PC-3 (cell line): ENCODE results near the gene KRTAP4-16. TPM values are rescaled to one million over a fixed set of nuclear protein-coding genes. Genes with fewer than 3 reads are reported as not detected.
"Not testable (repeated sequence)": the region's sequence is repeated elsewhere in the genome, so short reads cannot be mapped to it uniquely, and the experiment has no call there.

Experiments used
- ATAC-seq: fragments of 200-7000 bp; cut with Tn5 transposase; 2 replicates; pipeline ENCODE4 v1.9.1; 2020; ENCODE audit warnings: mild to moderate bottlenecking, moderate library complexity
- BruUV-seq: library from RNA; stranded (reverse); fragments of 400-500 nt; replicated peaks from 2 replicates; lab custom pipeline; 2021; lab: Mats Ljungman, UMichigan
- CTCF ChIA-PET: fragments of 300-600 bp; sonication (Branson Sonifier 250); formaldehyde crosslinking; loops from one replicate; lab custom pipeline; 2022; ENCODE audit warnings: antibody characterized with exemption; lab: Charles Lee
- POLR2A ChIA-PET: fragments of 300-600 bp; sonication (Branson Sonifier 250); formaldehyde crosslinking; loops from one replicate; lab custom pipeline; 2022; ENCODE audit warnings: antibody characterized with exemption; ENCODE audit not compliant: unreplicated experiment; lab: Charles Lee
- DNase-seq: peaks from one replicate; pipeline ENCODE4 v3.0.0-alpha.2; 2015
- H2AFZ ChIP-seq: fragments of 300-600 bp; sonication (generic); 2 replicates; pipeline ENCODE4 v1.6.0; 2016; ENCODE audit warnings: antibody characterized with exemption, low read length
- H3F3A ChIP-seq: fragments of 300-600 bp; sonication (generic); one replicate; pipeline ENCODE4 v1.6.0; 2017; ENCODE audit warnings: antibody characterized with exemption, low read length, control low read depth, mild to moderate bottlenecking; ENCODE audit not compliant: unreplicated experiment
- H3K27ac ChIP-seq: fragments of 300-600 bp; sonication (generic); 2 replicates; pipeline ENCODE4 v1.5.1; 2016; ENCODE audit warnings: mild to moderate bottlenecking, low read length
- H3K27me3 ChIP-seq: fragments of 300-600 bp; sonication (generic); 2 replicates; pipeline ENCODE4 v1.6.1; 2016; ENCODE audit warnings: low read length, mixed read lengths
- H3K36me3 ChIP-seq: fragments of 300-600 bp; sonication (generic); 2 replicates; pipeline ENCODE4 v1.6.1; 2016; ENCODE audit warnings: low read depth, mixed run types, low read length, mixed read lengths
- H3K4me1 ChIP-seq: fragments of 300-600 bp; sonication (generic); 2 replicates; pipeline ENCODE4 v1.5.1; 2016; ENCODE audit warnings: low read length; ENCODE audit not compliant: insufficient read depth
- H3K4me2 ChIP-seq: fragments of 300-600 bp; sonication (generic); 2 replicates; pipeline ENCODE4 v1.6.0; 2016; ENCODE audit warnings: low read length
- H3K4me3 ChIP-seq: fragments of 300-600 bp; sonication (generic); 2 replicates; pipeline ENCODE4 v1.5.1; 2016; ENCODE audit warnings: mild to moderate bottlenecking, low read length, mixed read lengths
- H3K79me2 ChIP-seq: fragments of 300-600 bp; sonication (generic); 2 replicates; pipeline ENCODE4 v1.6.1; 2017; ENCODE audit warnings: low read length, mixed read lengths
- H3K9ac ChIP-seq: fragments of 300-600 bp; sonication (generic); 2 replicates; pipeline ENCODE4 v1.6.0; 2016; ENCODE audit warnings: mild to moderate bottlenecking, low read length
- H3K9me2 ChIP-seq: fragments of 300-600 bp; sonication (generic); replicated peaks from 2 replicates; pipeline ENCODE4 v1.6.1; 2016; ENCODE audit warnings: mixed run types, low read length, mixed read lengths
- H3K9me3 ChIP-seq: fragments of 300-600 bp; sonication (generic); 2 replicates; pipeline ENCODE4 v1.6.1; 2016; ENCODE audit warnings: low read length, mixed read lengths
- H4K20me1 ChIP-seq: fragments of 300-600 bp; sonication (generic); 2 replicates; pipeline ENCODE4 v1.6.1; 2016; ENCODE audit warnings: low read length, mixed read lengths
- EZH2 ChIP-seq: fragments of 300-600 bp; sonication (generic); IDR thresholded peaks from one replicate; pipeline ENCODE4 v1.6.1; 2017; ENCODE audit warnings: antibody characterized with exemption, mild to moderate bottlenecking, low read length; ENCODE audit not compliant: unreplicated experiment
- EZH2phosphoT487 ChIP-seq: fragments of 300-600 bp; sonication (generic); IDR thresholded peaks from 2 replicates; pipeline ENCODE4 v1.6.1; 2018; ENCODE audit warnings: mild to moderate bottlenecking, antibody characterized with exemption, low read length, borderline replicate concordance
- intact Hi-C: fragments of 100-400 bp; cut with micrococcal nuclease; formaldehyde crosslinking; loops from 2 replicates; pipeline ENCODE4 v1.9.0; 2023
- total RNA-seq: library from RNA; depleted of rRNA; stranded (reverse); fragments of >200 nt; gene quantifications from 2 replicates; pipeline ENCODE4 v1.2.3, GENCODE V29; 2014
- TF ChIP-seq, protein P1 (sequence below): fragments of 300-600 bp; sonication (generic); conservative IDR thresholded peaks from 2 replicates; pipeline ENCODE4 v1.5.1; 2017; ENCODE audit warnings: antibody characterized with exemption, low read depth, mild to moderate bottlenecking, low read length

KRTAP4-16 gene
- total RNA-seq, 1 experiment from 2014 or later = not detected

DNA sequence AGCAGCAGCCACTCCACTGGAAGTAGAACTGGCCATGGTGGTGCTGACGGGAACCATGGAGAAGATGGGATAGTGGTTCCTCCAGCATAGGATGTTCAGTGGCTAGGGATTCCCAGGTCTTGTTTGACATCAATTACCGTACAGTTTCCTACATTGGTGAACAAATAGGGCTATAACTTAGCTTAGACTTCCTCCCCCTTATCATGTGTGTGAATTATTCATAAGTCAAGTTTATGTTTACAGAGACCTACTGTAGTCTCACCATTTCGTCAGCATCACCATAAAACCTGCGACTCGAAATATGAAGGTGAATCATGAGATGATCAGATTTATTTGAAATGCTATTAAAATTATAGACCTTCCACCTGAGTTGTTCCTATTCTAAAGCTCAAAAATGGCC lies 43.3 kb downstream of the KRTAP4-16 start:
- peak overlapping the region; percentile 94 for H3K27ac ChIP-seq
- DNase-seq (peak; percentile 89), ATAC-seq (peak; percentile 80)
- intact Hi-C loops = loop anchor here (2.0 kb wide), 2 partner anchors 150 to 264 kb away; no protein-coding TSS in a partner anchor
- no peaks in the 10 kb centered on the region for H4K20me1 ChIP-seq
- H3K27me3 ChIP-seq = no peaks in the 10 kb centered on the region
- POLR2A ChIA-PET = interaction anchor here (0.5 to 0.6 kb wide), 2 partner anchors 20 to 73 kb away, joined by 3 to 5 read pairs; no protein-coding TSS in a partner anchor
- H3F3A ChIP-seq = peaks cover 8% of the 10 kb centered on the region
- H3K9ac ChIP-seq = peak overlapping the region; percentile 57
- no peak for TF ChIP-seq EZH2phosphoT487
- TF ChIP-seq, protein P1, sequence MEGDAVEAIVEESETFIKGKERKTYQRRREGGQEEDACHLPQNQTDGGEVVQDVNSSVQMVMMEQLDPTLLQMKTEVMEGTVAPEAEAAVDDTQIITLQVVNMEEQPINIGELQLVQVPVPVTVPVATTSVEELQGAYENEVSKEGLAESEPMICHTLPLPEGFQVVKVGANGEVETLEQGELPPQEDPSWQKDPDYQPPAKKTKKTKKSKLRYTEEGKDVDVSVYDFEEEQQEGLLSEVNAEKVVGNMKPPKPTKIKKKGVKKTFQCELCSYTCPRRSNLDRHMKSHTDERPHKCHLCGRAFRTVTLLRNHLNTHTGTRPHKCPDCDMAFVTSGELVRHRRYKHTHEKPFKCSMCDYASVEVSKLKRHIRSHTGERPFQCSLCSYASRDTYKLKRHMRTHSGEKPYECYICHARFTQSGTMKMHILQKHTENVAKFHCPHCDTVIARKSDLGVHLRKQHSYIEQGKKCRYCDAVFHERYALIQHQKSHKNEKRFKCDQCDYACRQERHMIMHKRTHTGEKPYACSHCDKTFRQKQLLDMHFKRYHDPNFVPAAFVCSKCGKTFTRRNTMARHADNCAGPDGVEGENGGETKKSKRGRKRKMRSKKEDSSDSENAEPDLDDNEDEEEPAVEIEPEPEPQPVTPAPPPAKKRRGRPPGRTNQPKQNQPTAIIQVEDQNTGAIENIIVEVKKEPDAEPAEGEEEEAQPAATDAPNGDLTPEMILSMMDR = no peak
- no peak for TF ChIP-seq EZH2
- H3K4me1 ChIP-seq = peaks cover 55% of the 10 kb centered on the region
- no peak overlapping the region for H3K4me3 ChIP-seq
- no peaks in the 10 kb centered on the region for H3K9me2 ChIP-seq
- CTCF ChIA-PET = no interaction called here
- BruUV-seq = no TSS peak
- no peak overlapping the region for H2AFZ ChIP-seq
- no peaks in the 10 kb centered on the region for H3K9me3 ChIP-seq
- H3K79me2 ChIP-seq = no peaks in the 10 kb centered on the region
- H3K4me2 ChIP-seq = peak overlapping the region; percentile 54
- no peaks in the 10 kb centered on the region for H3K36me3 ChIP-seq

DNA sequence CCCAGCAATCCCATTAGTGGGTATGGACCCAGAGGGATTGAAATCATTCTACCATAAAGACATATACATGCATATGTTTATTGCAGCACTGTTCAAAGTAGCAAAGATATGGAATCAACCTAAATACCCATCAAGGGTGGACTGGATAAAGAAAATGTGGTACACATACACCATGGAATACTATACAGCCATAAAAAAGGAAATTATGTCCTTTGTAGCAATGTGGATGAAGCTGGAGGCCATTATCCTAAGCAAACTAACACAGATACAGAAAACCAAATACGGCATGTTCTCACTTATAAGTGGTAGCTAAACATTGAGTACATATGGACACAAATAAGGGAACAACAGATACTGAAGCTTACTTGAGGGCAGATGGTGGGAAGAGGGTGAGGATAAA lies 44.5 kb downstream of the KRTAP4-16 start:
- Histone ChIP-seq H3K9me3 (no peaks in the 10 kb centered on the region), H3K4me1 (peaks cover 43% of the 10 kb centered on the region), H3K79me2 (no peaks in the 10 kb centered on the region), H3K36me3 (no peaks in the 10 kb centered on the region), H3K9ac (no peak overlapping the region), H3F3A (peaks cover 8% of the 10 kb centered on the region), H3K27me3 (no peaks in the 10 kb centered on the region), H3K4me2 (no peak overlapping the region), H2AFZ (no peak overlapping the region), H3K27ac (no peak overlapping the region), H3K9me2 (no peaks in the 10 kb centered on the region), H4K20me1 (no peaks in the 10 kb centered on the region), H3K4me3 (no peak overlapping the region)
- DNase-seq (no peak), ATAC-seq (no peak)
- intact Hi-C loops = no loop called here
- ChIA-PET POLR2A (no interaction called here), CTCF (no interaction called here)
- no TSS peak for BruUV-seq
- TF ChIP-seq, protein P1 = no peak
- TF ChIP-seq EZH2 (no peak), EZH2phosphoT487 (no peak)

DNA sequence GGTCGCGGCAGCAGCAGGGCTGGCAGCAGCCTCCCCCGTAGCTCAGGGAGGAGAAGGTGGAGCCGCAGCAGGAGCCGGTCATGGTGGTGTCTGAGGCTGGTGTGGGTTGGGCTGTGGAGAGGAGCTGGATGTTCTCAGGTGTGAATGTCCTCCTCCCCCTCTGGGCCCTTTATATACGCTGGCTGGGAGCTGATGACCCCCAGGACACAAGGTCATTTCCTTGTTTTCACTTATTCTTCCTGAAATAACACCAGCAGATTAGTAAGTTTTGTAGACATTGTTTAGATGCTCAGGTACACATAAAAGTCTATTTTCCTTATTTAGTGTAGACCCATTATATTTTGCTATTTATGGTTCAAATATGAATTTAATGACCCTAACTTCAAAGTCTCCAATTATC lies 46.9 kb downstream of the KRTAP4-16 start, which contains the start of gene KRTAP2-2:
KRTAP2-2 (minus strand) TSS at position 101 of the 400 bp plus-strand sequence; CDS start at position 82, 19 bp downstream.
- CTCF ChIA-PET, H3K9me3 ChIP-seq, H2AFZ ChIP-seq, H3K9ac ChIP-seq, H3K79me2 ChIP-seq, H3K4me2 ChIP-seq, BruUV-seq, H3K4me3 ChIP-seq, H3K27ac ChIP-seq, ATAC-seq, H3K36me3 ChIP-seq, H3K27me3 ChIP-seq, H3K9me2 ChIP-seq, DNase-seq, H3F3A ChIP-seq, POLR2A ChIA-PET, intact Hi-C loops, H4K20me1 ChIP-seq: not testable (repeated sequence)
- H3K4me1 ChIP-seq = peaks cover 18% of the 10 kb centered on the region

DNA sequence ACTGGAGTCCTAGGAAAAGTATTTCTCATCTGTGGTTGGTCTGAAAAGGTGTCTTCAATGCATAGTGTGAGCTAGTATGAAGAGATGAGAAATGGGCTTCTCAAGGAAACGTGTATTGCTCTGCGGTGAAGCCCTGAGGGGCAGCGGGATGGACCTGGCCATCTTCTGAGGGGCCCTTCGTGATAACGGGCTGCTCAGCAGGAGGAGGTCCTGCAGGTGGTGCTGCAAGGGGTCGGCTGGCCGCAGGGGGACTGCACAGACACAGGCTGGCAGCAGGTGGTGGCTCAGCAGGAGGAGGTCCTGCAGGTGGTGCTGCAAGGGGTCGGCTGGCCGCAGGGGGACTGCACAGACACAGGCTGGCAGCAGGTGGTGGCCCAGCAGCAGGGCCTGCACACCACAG lies 47.5 kb downstream of the KRTAP4-16 start:
- H3F3A ChIP-seq, H3K9me2 ChIP-seq, ATAC-seq, H2AFZ ChIP-seq, H3K27ac ChIP-seq, CTCF ChIA-PET, POLR2A ChIA-PET, DNase-seq, H3K4me2 ChIP-seq, H4K20me1 ChIP-seq, intact Hi-C loops, H3K4me3 ChIP-seq, H3K36me3 ChIP-seq, H3K9ac ChIP-seq, H3K79me2 ChIP-seq, H3K9me3 ChIP-seq, BruUV-seq, H3K27me3 ChIP-seq: not testable (repeated sequence)
- H3K4me1 ChIP-seq = peaks cover 14% of the 10 kb centered on the region
